HepG2 (cell line): ENCODE results near the gene MLANA. TPM values are rescaled to one million over a fixed set of nuclear protein-coding genes. Genes with fewer than 3 reads are reported as not detected.

ENCODE experiments used
- ESRRA ChIP-seq: sonication (generic); formaldehyde crosslinking; IDR thresholded peaks from 2 replicates; pipeline ENCODE4 v1.5.1; 2020; ENCODE audit warnings: mild to moderate bottlenecking, low read depth, missing genetic modification reagents
- FOSL1 ChIP-seq: sonication (generic); formaldehyde crosslinking; IDR thresholded peaks from 2 replicates; pipeline ENCODE4 v1.9.0; 2021; ENCODE audit warnings: missing genetic modification reagents, borderline replicate concordance
- FOXA3 ChIP-seq: IDR thresholded peaks from 2 replicates; pipeline ENCODE4 v1.6.1; 2016; ENCODE audit warnings: missing genetic modification reagents, missing compliant biosample characterization
- GATAD1 ChIP-seq: IDR thresholded peaks from 2 replicates; pipeline ENCODE4 v1.6.1; 2016; ENCODE audit warnings: missing genetic modification reagents, missing compliant biosample characterization
- JARID2 ChIP-seq: sonication (generic); formaldehyde crosslinking; IDR thresholded peaks from 2 replicates; pipeline ENCODE4 v1.8.1; 2023; ENCODE audit warnings: missing genetic modification reagents, inconsistent platforms; ENCODE audit not compliant: insufficient replicate concordance
- KMT2A ChIP-seq: sonication (generic); formaldehyde crosslinking; IDR thresholded peaks from 2 replicates; pipeline ENCODE4 v1.4.0; 2020; ENCODE audit warnings: missing genetic modification reagents
- PCBP2 ChIP-seq: fragments of 200-400 bp; formaldehyde crosslinking; optimal IDR thresholded peaks from 2 replicates; pipeline ENCODE3; 2018; ENCODE audit warnings: low read length, low read depth; ENCODE audit not compliant: poor library complexity, severe bottlenecking
- RAD51 ChIP-seq: fragments of 450-650 bp; IDR thresholded peaks from 2 replicates; pipeline ENCODE4 v1.6.1; 2016; ENCODE audit warnings: borderline replicate concordance
- SAFB2 ChIP-seq: sonication (generic); formaldehyde crosslinking; IDR thresholded peaks from 2 replicates; pipeline ENCODE4 v1.5.1; 2020; ENCODE audit warnings: missing genetic modification reagents, low read depth, mild to moderate bottlenecking, borderline replicate concordance
- SNAPC2 ChIP-seq: sonication (generic); formaldehyde crosslinking; IDR thresholded peaks from 2 replicates; pipeline ENCODE4 v1.8.1; 2022; ENCODE audit warnings: mild to moderate bottlenecking, missing genetic modification reagents
- TIGD3 ChIP-seq: sonication (generic); formaldehyde crosslinking; IDR thresholded peaks from 2 replicates; pipeline ENCODE4 v1.5.1; 2020; ENCODE audit warnings: mild to moderate bottlenecking, missing genetic modification reagents, borderline replicate concordance
- YEATS2 ChIP-seq: sonication (generic); formaldehyde crosslinking; IDR thresholded peaks from 2 replicates; pipeline ENCODE4 v1.4.0; 2020; ENCODE audit warnings: missing genetic modification reagents, borderline replicate concordance
- ZBTB1 ChIP-seq: sonication (generic); formaldehyde crosslinking; IDR thresholded peaks from 2 replicates; pipeline ENCODE4 v1.4.0; 2020; ENCODE audit warnings: missing genetic modification reagents, borderline replicate concordance
- ZBTB7B ChIP-seq: sonication (generic); formaldehyde crosslinking; IDR thresholded peaks from 2 replicates; pipeline ENCODE4 v1.4.0; 2020; ENCODE audit warnings: missing genetic modification reagents
- ZNF263 ChIP-seq: sonication (generic); formaldehyde crosslinking; IDR thresholded peaks from 2 replicates; pipeline ENCODE4 v1.4.0; 2020; ENCODE audit warnings: missing genetic modification reagents
- polyA plus RNA-seq, 8 experiments: library from polyadenylated mRNA; depleted of rRNA in 3 of 8; stranded (reverse) in 7 of 8; unstranded in 1 of 8; fragments of >200 nt; fragmentation: Illumina TruSeq in 4 of 8; extraction: Trizol in 4 of 8; gene quantifications; 2 replicates each; pipeline versions ENCODE4 v1.2.1 to v1.2.3, GENCODE V29; 2011 to 2016; ENCODE audit warnings: low read depth in 4 of 8, missing spikeins in 1 of 8, mixed read lengths in 1 of 8; ENCODE audit not compliant: insufficient read depth in 1 of 8
- total RNA-seq, 5 experiments: library from RNA; depleted of rRNA; stranded (reverse); fragments of >200 nt; fragmentation: Illumina TruSeq; extraction: Trizol; gene quantifications; 2 replicates each; pipeline ENCODE4 v1.2.3, GENCODE V29; 2016; ENCODE audit warnings: low read depth in 1 of 5
- TF ChIP-seq, protein P1 (sequence below): sonication (generic); formaldehyde crosslinking; IDR thresholded peaks from 2 replicates; pipeline ENCODE4 v1.4.0; 2020; ENCODE audit warnings: missing genetic modification reagents
- TF ChIP-seq, protein P2 (sequence below): sonication (generic); IDR thresholded peaks from 2 replicates; pipeline ENCODE4 v1.6.1; 2016; ENCODE audit warnings: low read depth, borderline replicate concordance
- TF ChIP-seq, protein P3 (sequence below): sonication (generic); formaldehyde crosslinking; IDR thresholded peaks from 2 replicates; pipeline ENCODE4 v1.5.1; 2020; ENCODE audit warnings: missing genetic modification reagents, mild to moderate bottlenecking, borderline replicate concordance
- TF ChIP-seq, protein P4 (sequence below): sonication (generic); formaldehyde crosslinking; IDR thresholded peaks from 2 replicates; pipeline ENCODE4 v1.8.0; 2022; ENCODE audit warnings: missing genetic modification reagents, mild to moderate bottlenecking, moderate library complexity, borderline replicate concordance
- TF ChIP-seq, protein P5 (sequence below): IDR thresholded peaks from 2 replicates; pipeline ENCODE4 v1.6.1; 2016; ENCODE audit warnings: missing compliant biosample characterization, missing genetic modification reagents, borderline replicate concordance

The MLANA gene
- total and polyA plus RNA-seq, 2 of the 13 experiments (the other 11 are each of a cell fraction or from before 2014, with no cell fraction given) = 0.11 to 0.18 TPM

- TF ChIP-seq RAD51 = no peak
- TF ChIP-seq, protein P1, sequence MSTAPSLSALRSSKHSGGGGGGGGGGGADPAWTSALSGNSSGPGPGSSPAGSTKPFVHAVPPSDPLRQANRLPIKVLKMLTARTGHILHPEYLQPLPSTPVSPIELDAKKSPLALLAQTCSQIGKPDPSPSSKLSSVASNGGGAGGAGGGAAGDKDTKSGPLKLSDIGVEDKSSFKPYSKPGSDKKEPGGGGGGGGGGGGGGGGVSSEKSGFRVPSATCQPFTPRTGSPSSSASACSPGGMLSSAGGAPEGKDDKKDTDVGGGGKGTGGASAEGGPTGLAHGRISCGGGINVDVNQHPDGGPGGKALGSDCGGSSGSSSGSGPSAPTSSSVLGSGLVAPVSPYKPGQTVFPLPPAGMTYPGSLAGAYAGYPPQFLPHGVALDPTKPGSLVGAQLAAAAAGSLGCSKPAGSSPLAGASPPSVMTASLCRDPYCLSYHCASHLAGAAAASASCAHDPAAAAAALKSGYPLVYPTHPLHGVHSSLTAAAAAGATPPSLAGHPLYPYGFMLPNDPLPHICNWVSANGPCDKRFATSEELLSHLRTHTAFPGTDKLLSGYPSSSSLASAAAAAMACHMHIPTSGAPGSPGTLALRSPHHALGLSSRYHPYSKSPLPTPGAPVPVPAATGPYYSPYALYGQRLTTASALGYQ = no peak
- TF ChIP-seq KMT2A (CRISPR knock-in tag) = 0 out of 2 replicates have a peak, but pooled peaks have one; percentile 49
- TF ChIP-seq GATAD1 (CRISPR knock-in tag) = peak; percentile 61; the same call in 1 of the 2 replicates
- no peak for TF ChIP-seq SAFB2 (CRISPR knock-in tag)
- TF ChIP-seq FOXA3 (CRISPR knock-in tag) = peak; percentile 90
- TF ChIP-seq, protein P2, sequence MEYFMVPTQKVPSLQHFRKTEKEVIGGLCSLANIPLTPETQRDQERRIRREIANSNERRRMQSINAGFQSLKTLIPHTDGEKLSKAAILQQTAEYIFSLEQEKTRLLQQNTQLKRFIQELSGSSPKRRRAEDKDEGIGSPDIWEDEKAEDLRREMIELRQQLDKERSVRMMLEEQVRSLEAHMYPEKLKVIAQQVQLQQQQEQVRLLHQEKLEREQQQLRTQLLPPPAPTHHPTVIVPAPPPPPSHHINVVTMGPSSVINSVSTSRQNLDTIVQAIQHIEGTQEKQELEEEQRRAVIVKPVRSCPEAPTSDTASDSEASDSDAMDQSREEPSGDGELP = peak; percentile 99
- TF ChIP-seq FOSL1 = no peak
- 0 out of 2 replicates have a peak, but pooled peaks have one; percentile 36 for TF ChIP-seq YEATS2
- no peak for TF ChIP-seq TIGD3 (CRISPR knock-in tag)
- TF ChIP-seq, protein P3, sequence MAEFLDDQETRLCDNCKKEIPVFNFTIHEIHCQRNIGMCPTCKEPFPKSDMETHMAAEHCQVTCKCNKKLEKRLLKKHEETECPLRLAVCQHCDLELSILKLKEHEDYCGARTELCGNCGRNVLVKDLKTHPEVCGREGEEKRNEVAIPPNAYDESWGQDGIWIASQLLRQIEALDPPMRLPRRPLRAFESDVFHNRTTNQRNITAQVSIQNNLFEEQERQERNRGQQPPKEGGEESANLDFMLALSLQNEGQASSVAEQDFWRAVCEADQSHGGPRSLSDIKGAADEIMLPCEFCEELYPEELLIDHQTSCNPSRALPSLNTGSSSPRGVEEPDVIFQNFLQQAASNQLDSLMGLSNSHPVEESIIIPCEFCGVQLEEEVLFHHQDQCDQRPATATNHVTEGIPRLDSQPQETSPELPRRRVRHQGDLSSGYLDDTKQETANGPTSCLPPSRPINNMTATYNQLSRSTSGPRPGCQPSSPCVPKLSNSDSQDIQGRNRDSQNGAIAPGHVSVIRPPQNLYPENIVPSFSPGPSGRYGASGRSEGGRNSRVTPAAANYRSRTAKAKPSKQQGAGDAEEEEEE (CRISPR knock-in tag) = no peak
- peak; percentile 43 for TF ChIP-seq JARID2 (CRISPR knock-in tag)
- TF ChIP-seq, protein P4, sequence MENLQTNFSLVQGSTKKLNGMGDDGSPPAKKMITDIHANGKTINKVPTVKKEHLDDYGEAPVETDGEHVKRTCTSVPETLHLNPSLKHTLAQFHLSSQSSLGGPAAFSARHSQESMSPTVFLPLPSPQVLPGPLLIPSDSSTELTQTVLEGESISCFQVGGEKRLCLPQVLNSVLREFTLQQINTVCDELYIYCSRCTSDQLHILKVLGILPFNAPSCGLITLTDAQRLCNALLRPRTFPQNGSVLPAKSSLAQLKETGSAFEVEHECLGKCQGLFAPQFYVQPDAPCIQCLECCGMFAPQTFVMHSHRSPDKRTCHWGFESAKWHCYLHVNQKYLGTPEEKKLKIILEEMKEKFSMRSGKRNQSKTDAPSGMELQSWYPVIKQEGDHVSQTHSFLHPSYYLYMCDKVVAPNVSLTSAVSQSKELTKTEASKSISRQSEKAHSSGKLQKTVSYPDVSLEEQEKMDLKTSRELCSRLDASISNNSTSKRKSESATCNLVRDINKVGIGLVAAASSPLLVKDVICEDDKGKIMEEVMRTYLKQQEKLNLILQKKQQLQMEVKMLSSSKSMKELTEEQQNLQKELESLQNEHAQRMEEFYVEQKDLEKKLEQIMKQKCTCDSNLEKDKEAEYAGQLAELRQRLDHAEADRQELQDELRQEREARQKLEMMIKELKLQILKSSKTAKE (CRISPR knock-in tag) = peak; percentile 47; the same call in 1 of the 2 replicates
- TF ChIP-seq ZBTB1 (CRISPR knock-in tag) = no peak
- TF ChIP-seq, protein P5, sequence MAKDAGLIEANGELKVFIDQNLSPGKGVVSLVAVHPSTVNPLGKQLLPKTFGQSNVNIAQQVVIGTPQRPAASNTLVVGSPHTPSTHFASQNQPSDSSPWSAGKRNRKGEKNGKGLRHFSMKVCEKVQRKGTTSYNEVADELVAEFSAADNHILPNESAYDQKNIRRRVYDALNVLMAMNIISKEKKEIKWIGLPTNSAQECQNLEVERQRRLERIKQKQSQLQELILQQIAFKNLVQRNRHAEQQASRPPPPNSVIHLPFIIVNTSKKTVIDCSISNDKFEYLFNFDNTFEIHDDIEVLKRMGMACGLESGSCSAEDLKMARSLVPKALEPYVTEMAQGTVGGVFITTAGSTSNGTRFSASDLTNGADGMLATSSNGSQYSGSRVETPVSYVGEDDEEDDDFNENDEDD (CRISPR knock-in tag) = 0 out of 2 replicates have a peak, but pooled peaks have one; percentile 18
- no peak for TF ChIP-seq PCBP2
- TF ChIP-seq ZBTB7B = peak; percentile 71; the same call in 1 of the 2 replicates
- no peak for TF ChIP-seq ESRRA
- peak; percentile 94 for TF ChIP-seq ZNF263 (CRISPR knock-in tag)
- TF ChIP-seq SNAPC2 (CRISPR knock-in tag) = peak; percentile 87
Measured at GRCh38 chr9:5843794-5844471, 46.8 kb upstream of the MLANA start (continued).
